Thyroid gland (tissue), 4 donors: Measurements from ENCODE around the gene SERHL2.

ENCODE experiments used
- POLR2A ChIP-seq, 2 donors: fragments of 450-650 bp; IDR thresholded peaks; one replicate each; pipeline ENCODE4 v1.6.1; 2017; ENCODE audit warnings: antibody characterized with exemption in 2 of 2, mild to moderate bottlenecking in 2 of 2, moderate library complexity in 1 of 2
- TF ChIP-seq, protein P1 (sequence below), 6 experiments: fragments of 200-600 bp in 3 of 6; fragments of 450-650 bp in 3 of 6; sonication (generic) in 3 of 6; IDR thresholded peaks; one replicate each; pipeline ENCODE4 v1.5.1; 2016 to 2019; ENCODE audit warnings: antibody characterized with exemption in 6 of 6, mild to moderate bottlenecking in 2 of 6, inconsistent platforms in 1 of 6, moderate library complexity in 1 of 6

DNA sequence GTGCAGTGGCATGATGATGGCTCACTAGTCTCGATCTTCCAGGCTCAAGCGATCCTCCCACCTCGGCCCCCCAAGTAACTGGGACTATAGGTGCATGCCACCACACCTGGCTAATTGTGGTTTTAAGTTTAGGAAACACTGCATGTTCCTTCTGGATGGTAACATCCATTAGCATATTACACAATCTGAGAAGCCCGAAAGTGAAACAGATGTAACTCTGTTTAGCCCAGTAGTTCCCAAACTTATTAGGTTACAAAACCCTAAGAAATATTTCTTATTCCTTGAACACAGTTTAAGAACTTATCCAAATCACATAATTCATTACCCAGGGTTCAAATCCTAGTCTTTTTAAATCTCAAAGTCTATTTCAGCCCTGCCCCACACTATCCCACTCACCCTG is 32.6 kb downstream of the SERHL2 start:
- TF ChIP-seq, protein P1, sequence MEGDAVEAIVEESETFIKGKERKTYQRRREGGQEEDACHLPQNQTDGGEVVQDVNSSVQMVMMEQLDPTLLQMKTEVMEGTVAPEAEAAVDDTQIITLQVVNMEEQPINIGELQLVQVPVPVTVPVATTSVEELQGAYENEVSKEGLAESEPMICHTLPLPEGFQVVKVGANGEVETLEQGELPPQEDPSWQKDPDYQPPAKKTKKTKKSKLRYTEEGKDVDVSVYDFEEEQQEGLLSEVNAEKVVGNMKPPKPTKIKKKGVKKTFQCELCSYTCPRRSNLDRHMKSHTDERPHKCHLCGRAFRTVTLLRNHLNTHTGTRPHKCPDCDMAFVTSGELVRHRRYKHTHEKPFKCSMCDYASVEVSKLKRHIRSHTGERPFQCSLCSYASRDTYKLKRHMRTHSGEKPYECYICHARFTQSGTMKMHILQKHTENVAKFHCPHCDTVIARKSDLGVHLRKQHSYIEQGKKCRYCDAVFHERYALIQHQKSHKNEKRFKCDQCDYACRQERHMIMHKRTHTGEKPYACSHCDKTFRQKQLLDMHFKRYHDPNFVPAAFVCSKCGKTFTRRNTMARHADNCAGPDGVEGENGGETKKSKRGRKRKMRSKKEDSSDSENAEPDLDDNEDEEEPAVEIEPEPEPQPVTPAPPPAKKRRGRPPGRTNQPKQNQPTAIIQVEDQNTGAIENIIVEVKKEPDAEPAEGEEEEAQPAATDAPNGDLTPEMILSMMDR (IDR thresholded peaks at IDR 0.05) = no peak
- TF ChIP-seq POLR2A (IDR thresholded peaks at IDR 0.05) = no peak
